GM21423 (cell line): ENCODE data around the gene CFAP298.
"Not testable (repeated sequence)": the region's sequence is repeated elsewhere in the genome, so short reads cannot be mapped to it uniquely, and the experiment has no call there.

Experiments used
- ATAC-seq: cut with Tn5 transposase; IDR thresholded peaks from one replicate; pipeline ENCODE4 v1.9.1; 2021; ENCODE audit warnings: mild to moderate bottlenecking, moderate library complexity; ENCODE audit not compliant: unreplicated experiment

CFAP298 gene

DNA sequence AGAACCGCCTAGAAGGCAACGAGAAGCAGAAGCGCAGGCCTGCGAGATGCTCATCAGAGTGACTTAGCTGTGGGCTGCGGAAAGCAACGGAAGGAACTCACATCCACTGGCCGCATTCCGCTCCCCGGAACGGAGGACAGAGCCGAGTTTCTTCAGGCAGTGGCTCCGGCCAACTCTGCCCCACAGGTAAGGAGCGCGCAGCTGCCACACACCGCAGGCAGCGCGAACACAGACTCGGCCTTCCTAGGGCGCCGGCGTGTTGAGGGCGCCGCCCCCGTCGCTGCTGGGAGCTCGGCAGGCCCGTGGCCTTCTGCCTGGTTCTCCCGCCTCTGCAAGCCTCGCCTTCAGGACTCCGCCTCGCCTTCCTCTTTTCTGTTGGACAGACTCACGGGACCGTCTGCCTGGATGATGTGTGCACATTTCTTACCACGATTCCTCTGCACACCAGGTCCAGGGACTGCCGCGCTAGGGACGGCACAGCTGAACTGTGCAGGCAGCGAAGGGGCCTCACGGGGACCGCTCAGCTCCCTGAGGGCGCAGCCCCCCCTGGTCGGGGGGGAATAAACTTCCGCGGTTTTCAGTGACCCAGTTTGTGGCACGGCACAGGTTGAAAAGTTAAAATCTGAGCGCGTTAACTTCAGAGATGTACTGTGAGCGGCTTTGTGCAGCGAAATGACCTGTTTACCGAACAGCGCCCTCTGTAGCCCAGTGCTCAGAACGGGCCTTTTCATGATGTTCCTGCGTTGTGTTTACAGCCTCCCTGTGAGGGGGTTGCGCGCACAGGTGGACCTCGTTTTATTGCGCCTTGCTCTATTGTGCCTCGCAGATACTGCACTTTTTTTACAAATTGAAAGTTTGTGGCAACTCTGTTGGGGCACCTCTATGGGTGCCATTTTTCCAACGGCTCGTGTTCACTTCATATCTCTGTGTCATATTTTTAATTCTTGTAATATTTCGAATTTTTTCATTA lies 42.6 kb downstream of the CFAP298 start:
- peak; percentile 74 for ATAC-seq

DNA sequence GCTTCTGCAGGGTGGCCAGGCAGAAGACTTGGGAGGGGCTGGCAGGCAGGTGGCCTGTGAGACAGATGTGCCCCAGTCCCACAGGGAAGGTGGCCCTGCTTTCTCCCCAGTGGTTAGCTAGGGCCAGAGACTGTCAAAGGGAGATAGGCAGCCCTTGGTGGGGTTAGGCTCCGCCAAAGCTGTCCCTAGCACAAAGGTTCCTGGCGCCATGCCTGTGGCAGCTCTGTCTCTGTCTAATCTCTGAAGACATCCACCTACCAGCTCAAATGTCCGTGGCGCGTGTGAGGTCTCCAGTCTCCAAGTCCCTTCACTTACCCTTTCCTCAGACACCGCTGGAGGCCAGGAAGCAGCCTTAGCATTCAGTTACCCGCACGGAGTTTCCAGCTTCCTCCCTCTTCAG lies 44.6 kb downstream of the CFAP298 start:
- no peak for ATAC-seq

DNA sequence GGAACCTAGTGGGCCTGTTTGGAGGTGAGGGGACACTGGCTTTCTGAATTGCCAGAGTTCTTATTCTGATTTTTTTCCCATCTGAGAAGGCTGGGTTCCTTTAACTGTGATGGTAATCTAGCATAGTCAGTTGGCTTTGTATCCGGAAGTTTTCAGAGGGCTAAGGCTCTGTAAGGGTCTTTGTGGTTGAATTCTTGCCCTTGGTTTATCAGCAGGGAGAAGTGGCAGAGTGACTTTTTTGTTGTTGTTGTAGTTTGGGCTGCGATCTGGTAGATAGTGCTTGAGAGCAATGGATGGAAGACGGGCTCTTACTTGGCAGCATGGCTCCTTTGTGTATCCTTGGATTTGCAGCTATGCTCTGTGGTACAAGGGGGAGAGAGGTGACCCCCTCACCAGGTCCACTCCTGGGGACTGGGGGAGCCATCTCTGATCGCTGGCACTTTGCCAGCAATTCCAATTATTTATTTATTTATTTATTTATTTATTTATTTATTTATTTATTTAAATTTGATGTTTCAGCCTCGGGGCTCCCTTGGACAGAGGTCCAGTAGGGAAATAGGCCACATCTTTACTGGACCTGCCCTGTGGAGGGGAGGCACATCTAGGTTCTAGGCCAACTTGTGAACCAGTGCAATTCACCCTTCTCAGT lies 45.3 kb downstream of the CFAP298 start:
- no peak for ATAC-seq

DNA sequence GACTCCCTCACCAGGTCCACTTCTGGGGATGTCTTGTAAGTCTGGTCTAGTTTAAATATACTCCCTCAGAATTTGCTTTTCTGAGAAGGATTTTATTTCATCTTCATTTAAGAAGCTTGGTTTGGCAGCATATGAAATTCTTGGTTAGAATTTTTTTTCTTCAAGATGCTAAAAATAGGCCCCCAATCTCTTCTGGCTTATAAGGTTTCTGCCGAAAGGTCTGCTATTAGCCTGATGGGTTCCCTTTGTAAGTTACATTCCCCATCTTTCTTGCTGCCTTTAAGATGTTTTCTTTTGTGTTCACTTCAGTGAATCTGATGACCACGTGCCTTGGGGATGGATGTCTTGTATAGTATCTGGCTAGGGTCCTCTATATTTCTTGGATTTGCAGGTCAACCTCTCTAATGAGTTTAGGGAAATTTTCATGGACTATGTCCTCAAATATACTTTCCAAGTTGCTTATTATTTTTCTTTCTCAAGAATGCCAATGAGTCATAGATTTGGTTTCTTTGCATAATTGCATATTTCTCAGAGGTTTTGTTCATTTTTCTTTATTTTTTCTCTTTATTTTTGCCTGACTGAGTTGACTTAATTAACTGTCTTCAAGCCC lies 46.2 kb downstream of the CFAP298 start:
- no peak for ATAC-seq

DNA sequence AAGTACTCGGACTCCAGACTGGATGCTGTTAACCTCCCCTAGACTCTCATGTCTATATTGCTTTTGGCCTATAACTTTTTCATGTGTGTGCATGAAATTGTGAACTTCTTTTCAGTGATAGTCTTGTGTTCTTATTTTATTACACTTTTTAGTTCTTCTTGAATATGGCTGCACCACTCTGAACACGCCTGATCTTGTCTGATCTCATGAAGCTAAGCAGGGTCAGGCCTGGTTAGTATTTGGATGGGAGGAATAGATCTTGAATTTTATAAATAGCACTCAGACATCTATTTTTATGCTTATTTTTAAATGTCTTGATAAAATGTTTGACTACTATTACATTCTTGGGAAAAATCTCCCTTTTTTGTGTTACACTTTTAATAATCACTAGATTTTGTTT lies 49.3 kb downstream of the CFAP298 start:
- no peak for ATAC-seq

DNA sequence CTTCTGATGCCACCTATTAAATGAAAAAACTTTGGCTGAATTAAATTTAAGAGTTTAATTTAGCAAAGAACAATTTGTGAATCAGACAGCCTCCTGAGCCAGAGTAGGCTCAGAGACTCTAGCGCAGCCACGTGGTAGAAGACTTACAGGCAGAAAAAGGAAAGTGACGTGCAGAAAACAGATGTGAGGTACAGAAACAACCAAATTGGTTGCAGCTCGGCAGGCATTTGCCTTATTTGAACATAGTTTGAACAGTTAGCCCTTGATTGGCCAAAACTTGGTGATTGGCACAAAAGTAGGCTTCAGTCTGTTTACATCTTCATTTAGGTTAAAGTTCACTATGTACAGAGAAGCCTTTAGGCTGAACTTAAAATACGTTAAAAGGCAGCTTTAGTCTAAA lies 49.8 kb downstream of the CFAP298 start:
- no peak for ATAC-seq

DNA sequence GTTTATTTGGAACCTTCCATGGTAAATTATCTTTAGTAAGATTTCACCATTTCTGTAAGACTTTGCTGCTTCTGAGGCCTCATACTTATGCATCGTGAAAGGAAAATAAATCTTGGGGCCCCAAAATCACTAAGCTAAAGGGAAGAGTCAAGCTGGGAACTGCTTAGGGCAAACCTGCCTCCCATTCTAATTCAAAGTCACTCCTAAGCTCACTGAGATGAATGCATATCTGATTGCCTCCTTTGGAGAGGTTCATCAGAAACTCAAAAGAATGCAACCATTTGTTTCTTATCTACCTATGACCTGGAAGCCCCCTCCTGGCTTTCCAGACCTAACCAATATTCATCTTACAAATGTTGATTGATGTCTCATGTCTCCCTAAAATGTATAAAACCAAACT lies 50.7 kb downstream of the CFAP298 start:
- not testable (repeated sequence) for ATAC-seq

DNA sequence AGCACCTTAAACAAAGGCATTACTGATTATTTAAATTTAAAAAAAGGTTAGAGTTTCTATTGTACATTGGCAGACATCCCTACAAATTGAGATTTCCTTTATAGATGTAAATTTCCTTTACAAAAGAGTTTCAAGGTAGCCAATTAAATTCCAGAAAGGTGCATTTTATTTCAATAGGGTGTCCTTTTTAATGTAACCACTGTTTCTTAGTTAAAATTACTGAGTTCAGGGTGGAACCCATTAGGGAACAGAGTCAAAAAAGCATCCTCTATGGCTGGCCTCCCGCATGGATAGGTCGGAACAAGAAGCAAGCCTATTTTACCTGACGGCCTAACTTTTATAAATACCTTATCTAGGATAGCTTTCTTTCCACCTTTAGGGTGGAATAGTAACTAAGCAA lies 51.3 kb downstream of the CFAP298 start:
- no peak for ATAC-seq

DNA sequence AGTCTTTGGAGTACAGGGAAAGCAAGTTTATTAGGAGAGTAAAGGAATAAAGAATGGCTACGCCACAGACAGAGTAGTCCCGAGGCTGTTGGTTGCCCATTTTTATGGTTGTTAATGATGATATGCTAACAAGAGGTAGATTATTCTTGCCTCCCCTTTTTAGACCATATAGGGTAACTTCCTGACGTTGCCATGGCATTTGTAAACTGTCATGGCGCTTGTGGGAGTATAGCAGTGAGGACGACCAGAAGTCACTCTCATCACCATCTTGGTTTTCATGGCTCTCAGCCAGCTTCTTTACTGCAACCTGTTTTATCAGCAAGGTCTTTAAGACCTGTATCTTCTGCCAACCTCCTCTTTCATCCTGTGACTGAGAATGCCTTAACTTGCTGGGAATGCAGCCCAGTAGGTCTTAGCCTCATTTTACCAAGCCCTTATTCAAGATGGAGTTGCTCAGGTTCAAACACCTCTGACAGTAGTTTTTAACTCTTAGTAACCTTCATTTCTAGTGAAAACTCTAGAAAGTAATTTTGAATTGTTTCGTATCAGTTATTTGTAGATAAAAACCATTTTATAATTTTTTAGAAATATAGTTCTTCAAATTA lies 53.1 kb downstream of the CFAP298 start:
- ATAC-seq: no peak

DNA sequence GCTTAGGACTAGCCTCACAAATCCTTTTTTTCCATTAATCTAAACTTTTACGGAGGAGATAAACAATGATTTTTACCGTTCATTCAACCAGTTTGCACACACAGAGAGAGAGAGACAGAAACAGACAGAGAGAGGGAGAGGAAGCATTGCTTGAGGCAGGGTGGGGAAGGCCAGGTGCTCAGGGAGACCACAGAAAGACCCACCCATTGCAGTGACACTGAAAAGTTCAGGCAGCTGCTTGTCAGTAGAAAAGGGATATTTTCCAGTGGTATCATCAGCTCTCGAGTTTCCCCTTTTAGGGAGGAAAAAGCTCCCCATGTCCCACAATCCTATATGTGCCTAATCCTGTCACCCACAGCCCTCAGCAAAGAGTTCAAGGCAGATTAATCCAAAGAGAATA lies 54.1 kb downstream of the CFAP298 start:
- ATAC-seq: no peak

DNA sequence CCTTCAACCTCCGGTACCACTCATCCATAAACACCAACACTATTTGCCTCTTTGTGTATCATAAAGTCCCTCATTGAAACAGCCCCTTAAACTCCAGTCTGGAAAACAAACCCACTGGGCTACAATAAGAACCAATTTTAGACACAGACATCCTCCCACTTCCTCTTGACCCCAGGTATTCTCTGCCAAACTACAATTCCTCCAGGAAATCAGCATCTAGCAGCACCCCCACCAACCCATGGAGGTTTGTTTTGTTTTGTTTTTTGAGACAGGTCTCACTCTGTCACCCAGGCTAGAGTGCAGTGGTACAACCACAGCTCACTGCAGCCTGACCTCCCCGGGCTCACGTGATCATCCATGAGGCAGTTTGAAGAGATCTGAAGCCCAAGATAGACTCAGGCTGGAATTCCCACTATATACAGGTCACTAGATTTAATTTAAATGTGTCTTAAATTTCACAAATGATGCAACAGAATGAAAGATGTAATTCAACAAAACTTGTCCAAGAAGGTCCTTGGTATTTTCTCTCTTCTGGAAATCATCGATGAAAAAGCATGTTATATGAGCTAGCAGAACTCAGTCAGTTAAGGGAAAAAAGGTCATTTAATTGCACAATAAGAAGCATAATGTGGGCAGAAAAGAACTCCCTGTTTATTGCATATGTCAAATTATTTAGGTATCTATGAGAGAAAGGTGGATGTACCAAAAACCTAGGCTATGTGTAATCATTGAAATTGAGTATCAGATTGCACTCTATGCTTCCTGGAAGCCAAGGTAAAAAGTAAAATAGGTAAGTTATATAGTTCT lies 57.1 kb downstream of the CFAP298 start:
- no peak for ATAC-seq

DNA sequence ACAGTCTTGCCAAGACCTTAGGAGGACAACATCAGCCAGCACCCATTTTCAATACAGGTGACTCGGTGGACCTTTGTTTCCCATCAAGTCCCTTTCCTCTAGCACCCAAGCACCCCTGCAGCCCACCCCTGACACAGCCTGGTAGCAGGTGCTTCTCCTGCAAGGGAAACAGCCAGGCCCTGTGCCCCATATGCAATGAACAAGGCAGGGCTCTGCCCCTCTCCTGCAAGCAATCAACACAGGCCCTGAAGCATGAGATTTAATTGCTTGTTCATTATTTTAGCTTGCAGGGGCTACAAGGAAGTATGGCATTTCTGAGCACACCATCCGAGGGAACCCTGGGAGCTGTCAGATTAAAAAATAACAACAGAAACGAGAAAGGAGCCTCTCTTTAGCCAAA lies 62.3 kb downstream of the CFAP298 start:
- no peak for ATAC-seq

DNA sequence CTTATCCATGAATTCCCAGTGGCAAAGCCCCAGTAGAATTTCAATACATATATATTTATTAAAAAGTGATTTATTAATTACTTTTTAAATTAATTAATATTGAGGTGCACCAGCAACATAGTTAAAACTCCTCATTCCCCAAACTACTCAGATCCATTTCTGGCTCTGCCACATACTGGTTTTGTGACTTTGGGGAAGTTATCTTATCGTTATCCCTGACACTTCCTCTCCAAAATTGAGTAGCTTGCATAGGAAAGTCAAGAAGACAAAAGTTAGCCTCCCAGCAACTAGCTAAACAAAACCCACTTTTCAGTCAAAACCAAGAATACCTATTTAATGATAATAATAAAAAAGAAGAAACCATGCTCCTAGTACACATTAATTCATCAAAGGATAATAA lies 62.7 kb downstream of the CFAP298 start:
- ATAC-seq: no peak
